ENCODE measurements around the gene GABBR2. TPM values are rescaled to one million over a fixed set of nuclear protein-coding genes. Genes with fewer than 3 reads are reported as not detected.

Gene GABBR2
- total RNA-seq, 4 donors from 2014 or later = not detected

- no peak for DNase-seq (ENCODE audit: low spot score)
- no peak for TF ChIP-seq CTCF (IDR thresholded peaks at IDR 0.05)
- no peak for ATAC-seq (ENCODE audit: low FRiP score)
Observed at GRCh38 chr9:98373609-98374008, 335.1 kb downstream of the GABBR2 start.

GRCh38 chr9:98372077-98372836 is 336.5 kb downstream of the GABBR2 start:
- DNase-seq (ENCODE audit: low spot score) (no peak), ATAC-seq (ENCODE audit: low FRiP score) (no peak)
- no peak for TF ChIP-seq CTCF (IDR thresholded peaks at IDR 0.05)

- no peak for ATAC-seq (ENCODE audit: low FRiP score)
- no peak for DNase-seq (ENCODE audit: low spot score)
- no peak for TF ChIP-seq CTCF (IDR thresholded peaks at IDR 0.05)
Observed at GRCh38 chr9:98370976-98371315, 337.8 kb downstream of the GABBR2 start.

GRCh38 chr9:98370300-98370975 is 338.3 kb downstream of the GABBR2 start:
- no peak for DNase-seq (ENCODE audit: low spot score)
- TF ChIP-seq CTCF (IDR thresholded peaks at IDR 0.05) = no peak
- ATAC-seq (ENCODE audit: low FRiP score) = no peak

GRCh38 chr9:98369896-98370295 is 338.8 kb downstream of the GABBR2 start:
- no peak for TF ChIP-seq CTCF (IDR thresholded peaks at IDR 0.05)
- DNase-seq (ENCODE audit: low spot score) (no peak), ATAC-seq (ENCODE audit: low FRiP score) (no peak)

- ATAC-seq (ENCODE audit: low FRiP score) (no peak), DNase-seq (ENCODE audit: low spot score) (no peak)
- TF ChIP-seq CTCF (IDR thresholded peaks at IDR 0.05) = no peak
Observed at GRCh38 chr9:98369471-98369870, 339.3 kb downstream of the GABBR2 start.

- ATAC-seq (ENCODE audit: low FRiP score) (no peak), DNase-seq (ENCODE audit: low spot score) (no peak)
- no peak for TF ChIP-seq CTCF (IDR thresholded peaks at IDR 0.05)
Observed at GRCh38 chr9:98369066-98369425, 339.7 kb downstream of the GABBR2 start.

Measured in omental fat pad (tissue), 4 donors.